ENCODE measurements around the gene DPH2. TPM values are rescaled to one million over a fixed set of nuclear protein-coding genes. Genes with fewer than 3 reads are reported as not detected.

DPH2 gene
- total RNA-seq, 1 donor = 18.6 TPM

GRCh38 chr1:43998000-43998378, 28.2 kb downstream of the DPH2 start:
- TF ChIP-seq, protein P1, sequence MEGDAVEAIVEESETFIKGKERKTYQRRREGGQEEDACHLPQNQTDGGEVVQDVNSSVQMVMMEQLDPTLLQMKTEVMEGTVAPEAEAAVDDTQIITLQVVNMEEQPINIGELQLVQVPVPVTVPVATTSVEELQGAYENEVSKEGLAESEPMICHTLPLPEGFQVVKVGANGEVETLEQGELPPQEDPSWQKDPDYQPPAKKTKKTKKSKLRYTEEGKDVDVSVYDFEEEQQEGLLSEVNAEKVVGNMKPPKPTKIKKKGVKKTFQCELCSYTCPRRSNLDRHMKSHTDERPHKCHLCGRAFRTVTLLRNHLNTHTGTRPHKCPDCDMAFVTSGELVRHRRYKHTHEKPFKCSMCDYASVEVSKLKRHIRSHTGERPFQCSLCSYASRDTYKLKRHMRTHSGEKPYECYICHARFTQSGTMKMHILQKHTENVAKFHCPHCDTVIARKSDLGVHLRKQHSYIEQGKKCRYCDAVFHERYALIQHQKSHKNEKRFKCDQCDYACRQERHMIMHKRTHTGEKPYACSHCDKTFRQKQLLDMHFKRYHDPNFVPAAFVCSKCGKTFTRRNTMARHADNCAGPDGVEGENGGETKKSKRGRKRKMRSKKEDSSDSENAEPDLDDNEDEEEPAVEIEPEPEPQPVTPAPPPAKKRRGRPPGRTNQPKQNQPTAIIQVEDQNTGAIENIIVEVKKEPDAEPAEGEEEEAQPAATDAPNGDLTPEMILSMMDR (IDR thresholded peaks at IDR 0.05; ENCODE audit: insufficient read depth, low read depth, low read length) = no peak
- no peak overlapping the region for H3K4me3 ChIP-seq (ENCODE audit: low read depth, low read length)
- no peak for DNase-seq (ENCODE audit: low read depth)

DNA sequence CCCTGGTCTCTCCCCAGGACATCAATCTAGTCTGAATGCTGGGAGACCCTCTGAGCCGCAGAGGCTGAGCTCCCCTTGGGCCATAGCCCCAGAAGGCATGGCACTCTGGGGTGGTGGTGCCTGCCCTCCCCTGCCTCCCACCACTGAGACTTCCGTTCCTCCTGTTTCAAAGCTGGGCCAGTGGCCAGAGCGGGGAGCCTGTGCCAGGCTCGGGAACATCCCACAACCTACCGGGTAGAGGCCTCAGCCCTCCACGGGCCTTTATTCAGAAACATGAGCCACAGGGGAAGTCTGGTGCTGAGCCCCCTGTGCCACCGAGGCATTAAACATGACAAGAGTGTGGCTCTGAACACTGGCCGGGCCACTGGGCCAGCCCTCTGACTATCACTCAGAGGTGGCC, 29.6 kb downstream of the DPH2 start:
- TF ChIP-seq, protein P1 (IDR thresholded peaks at IDR 0.05; ENCODE audit: insufficient read depth, low read depth, low read length) = no peak
- no peak overlapping the region for H3K4me3 ChIP-seq (ENCODE audit: low read depth, low read length)
- no peak for DNase-seq (ENCODE audit: low read depth)

DNA sequence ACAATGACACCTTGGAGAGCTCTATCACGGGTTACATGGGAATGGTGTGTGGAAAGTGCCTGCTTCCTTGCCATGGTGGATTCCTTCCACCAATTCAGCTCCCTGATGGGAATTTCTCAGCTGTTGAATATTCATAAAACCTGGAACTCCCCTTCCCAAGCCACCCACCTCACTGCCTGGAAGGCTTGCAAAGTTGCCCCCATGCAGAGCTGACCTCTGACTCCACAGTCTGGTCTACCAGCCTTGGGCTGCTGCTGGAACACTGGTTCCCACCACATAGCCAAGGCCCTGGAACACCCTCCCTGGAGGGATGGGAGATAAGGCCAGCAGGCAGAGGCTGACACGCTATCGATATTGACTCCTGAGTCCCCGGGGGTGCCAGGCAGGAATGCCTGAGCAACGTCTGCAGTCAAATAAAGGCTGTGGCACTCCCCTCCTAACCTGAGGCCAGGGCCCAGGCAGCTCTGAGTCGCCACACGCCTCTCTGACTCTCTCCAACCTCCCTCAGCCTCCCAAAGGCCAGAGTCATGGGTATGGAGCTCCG, 30.4 kb downstream of the DPH2 start:
- TF ChIP-seq, protein P1 (IDR thresholded peaks at IDR 0.05; ENCODE audit: insufficient read depth, low read depth, low read length) = no peak
- no peak for DNase-seq (ENCODE audit: low read depth)
- no peak overlapping the region for H3K4me3 ChIP-seq (ENCODE audit: low read depth, low read length)

GRCh38 chr1:44002165-44002564, 32.4 kb downstream of the DPH2 start:
- DNase-seq (ENCODE audit: low read depth) = no peak
- TF ChIP-seq, protein P1 (IDR thresholded peaks at IDR 0.05; ENCODE audit: insufficient read depth, low read depth, low read length) = no peak
- H3K4me3 ChIP-seq (ENCODE audit: low read depth, low read length) = no peak overlapping the region

DNA sequence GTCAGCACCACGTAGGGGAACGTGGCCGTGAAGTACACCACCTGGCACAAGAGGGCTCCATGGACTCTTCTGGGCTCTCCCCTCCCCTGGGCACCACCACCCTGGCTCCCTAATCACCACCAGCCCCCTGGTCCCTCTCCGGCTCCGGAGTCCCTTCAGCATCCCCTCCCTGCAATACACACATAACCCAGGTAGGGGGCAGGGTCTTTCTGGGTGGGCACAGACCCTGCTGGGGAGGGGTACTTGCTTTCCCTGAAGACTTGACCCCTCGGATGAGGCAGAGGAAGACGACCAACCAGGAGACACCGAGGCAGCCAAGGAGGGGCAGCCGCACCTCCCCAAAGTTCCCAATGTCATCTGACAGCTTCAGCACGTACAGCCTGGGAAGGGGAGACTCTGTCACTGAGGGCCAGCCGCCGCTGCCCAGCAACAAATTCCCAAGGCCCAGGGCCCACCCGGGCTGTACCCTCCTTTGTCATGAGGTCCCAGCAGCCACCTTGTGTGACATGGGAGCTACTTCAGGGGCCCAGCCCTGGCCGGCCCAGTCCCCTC, 32.9 kb downstream of the DPH2 start:
- no peak overlapping the region for H3K4me3 ChIP-seq (ENCODE audit: low read depth, low read length)
- DNase-seq (ENCODE audit: low read depth) = no peak
- TF ChIP-seq, protein P1 (IDR thresholded peaks at IDR 0.05; ENCODE audit: insufficient read depth, low read depth, low read length) = peak; percentile 26

GRCh38 chr1:44008259-44008658, 38.4 kb downstream of the DPH2 start:
- TF ChIP-seq, protein P1 (IDR thresholded peaks at IDR 0.05; ENCODE audit: insufficient read depth, low read depth, low read length) = no peak
- no peak overlapping the region for H3K4me3 ChIP-seq (ENCODE audit: low read depth, low read length)
- no peak for DNase-seq (ENCODE audit: low read depth)

GRCh38 chr1:44010935-44011471, 41.2 kb downstream of the DPH2 start:
- TF ChIP-seq, protein P1 (IDR thresholded peaks at IDR 0.05; ENCODE audit: insufficient read depth, low read depth, low read length) = no peak
- H3K4me3 ChIP-seq (ENCODE audit: low read depth, low read length) = no peak overlapping the region
- no peak for DNase-seq (ENCODE audit: low read depth)

Measured in fibroblast of villous mesenchyme (primary cell).